ENCODE data around the gene ITGB4. TPM values are rescaled to one million over a fixed set of nuclear protein-coding genes. Genes with fewer than 3 reads are reported as not detected.

ITGB4 gene
- polyA plus RNA-seq, 3 donors: 0.09 to 0.82 TPM; not detected in 1

- Histone ChIP-seq H3K4me2 (replicated peaks; ENCODE audit: extremely low read depth, low read length, poor library complexity, severe bottlenecking) (no peak overlapping the region), H3K4me1 (ENCODE audit: control insufficient read depth in 1 of 2, insufficient read depth in 2 of 2, low read length in 2 of 2) (peaks cover 21 to 29% of the 10 kb centered on the region in 2 donors), H3K36me3 (replicated peaks in 1 of 2; ENCODE audit: control insufficient read depth in 1 of 2, insufficient read depth in 2 of 2, low read length in 2 of 2) (peaks cover 60 to 87% of the 10 kb centered on the region in 2 donors), H3K79me2 (ENCODE audit: insufficient read depth, low read length) (peaks cover 54% of the 10 kb centered on the region), H3K27me3 (ENCODE audit: control insufficient read depth in 2 of 2, insufficient read depth in 2 of 2, low read length in 2 of 2) (no peaks in the 10 kb centered on the region), H3K4me3 (replicated peaks in 1 of 3; ENCODE audit: low read depth in 2 of 3, low read length in 3 of 3) (no peak overlapping the region), H3K27ac (ENCODE audit: low read depth in 1 of 2, low read length in 2 of 2) (no peak overlapping the region), H2AFZ (ENCODE audit: insufficient read depth, low read depth, low read length, poor library complexity, severe bottlenecking) (no peak overlapping the region), H4K20me1 (ENCODE audit: insufficient read depth, low read length) (peaks cover 46% of the 10 kb centered on the region), H3K9ac (ENCODE audit: insufficient read depth, low read length, poor library complexity, severe bottlenecking) (no peak overlapping the region), H3K9me3 (replicated peaks in 1 of 2; ENCODE audit: control insufficient read depth in 1 of 2, insufficient read depth in 1 of 2, low read length in 2 of 2) (no peaks in the 10 kb centered on the region)
- Mint-ChIP-seq H3K4me3 (no peak overlapping the region), H3K27me3 (ENCODE audit: low read depth in 3 of 3) (no peaks in the 10 kb centered on the region), H3K36me3 (peaks cover 76 to 83% of the 10 kb centered on the region in 2 donors), H3K27ac (peak overlapping the region in 1 of 7 donors; percentile 40), H3K4me1 (peaks cover 27% of the 10 kb centered on the region), H3K9me3 (no peaks in the 10 kb centered on the region)
- 96% methylated on average over 13 of the region's 19 CpGs for WGBS (ENCODE audit: insufficient coverage)
- no peak for TF ChIP-seq CTCF (IDR thresholded peaks at IDR 0.05)
- intact Hi-C loops (cut with micrococcal nuclease): no loop called here
- DNase-seq: no peak
Observed at GRCh38 chr17:75693500-75694481, 27.5 kb upstream of the ITGB4 start.

GRCh38 chr17:75694536-75694935 lies 26.7 kb upstream of the ITGB4 start:
- Histone ChIP-seq H3K27ac (ENCODE audit: low read depth in 1 of 2, low read length in 2 of 2) (no peak overlapping the region), H3K36me3 (replicated peaks in 1 of 2; ENCODE audit: control insufficient read depth in 1 of 2, insufficient read depth in 2 of 2, low read length in 2 of 2) (peaks cover 65 to 94% of the 10 kb centered on the region in 2 donors), H2AFZ (ENCODE audit: insufficient read depth, low read depth, low read length, poor library complexity, severe bottlenecking) (no peak overlapping the region), H3K27me3 (ENCODE audit: control insufficient read depth in 2 of 2, insufficient read depth in 2 of 2, low read length in 2 of 2) (no peaks in the 10 kb centered on the region), H4K20me1 (ENCODE audit: insufficient read depth, low read length) (peaks cover 45% of the 10 kb centered on the region), H3K4me2 (replicated peaks; ENCODE audit: extremely low read depth, low read length, poor library complexity, severe bottlenecking) (no peak overlapping the region), H3K4me1 (ENCODE audit: control insufficient read depth in 1 of 2, insufficient read depth in 2 of 2, low read length in 2 of 2) (peaks cover 14 to 21% of the 10 kb centered on the region in 2 donors), H3K9ac (ENCODE audit: insufficient read depth, low read length, poor library complexity, severe bottlenecking) (no peak overlapping the region), H3K79me2 (ENCODE audit: insufficient read depth, low read length) (peaks cover 49% of the 10 kb centered on the region), H3K4me3 (replicated peaks in 1 of 3; ENCODE audit: low read depth in 2 of 3, low read length in 3 of 3) (no peak overlapping the region), H3K9me3 (replicated peaks in 1 of 2; ENCODE audit: control insufficient read depth in 1 of 2, insufficient read depth in 1 of 2, low read length in 2 of 2) (no peaks in the 10 kb centered on the region)
- TF ChIP-seq CTCF (IDR thresholded peaks at IDR 0.05): no peak
- H3K27me3 Mint-ChIP-seq (ENCODE audit: low read depth in 3 of 3): no peaks in the 10 kb centered on the region
- H3K4me1 Mint-ChIP-seq: peaks cover 19% of the 10 kb centered on the region
- DNase-seq: no peak
- H3K36me3 Mint-ChIP-seq: peaks cover 81 to 88% of the 10 kb centered on the region in 2 donors
- WGBS (ENCODE audit: insufficient coverage): 89% methylated on average over 12 of the region's 14 CpGs
- H3K27ac Mint-ChIP-seq: no peak overlapping the region
- H3K4me3 Mint-ChIP-seq: no peak overlapping the region
- no peaks in the 10 kb centered on the region for H3K9me3 Mint-ChIP-seq
- intact Hi-C loops (cut with micrococcal nuclease): no loop called here

Data from CD14-positive monocyte (primary cell).